ENCODE data around the gene FMN2. TPM values are rescaled to one million over a fixed set of nuclear protein-coding genes. Genes with fewer than 3 reads are reported as not detected.

Gene FMN2
- polyA plus RNA-seq, 3 donors = not detected

GRCh38 chr1:240239309-240239708, 147.6 kb downstream of the FMN2 start:
- H4K20me1 ChIP-seq (ENCODE audit: insufficient read depth, low read length) = no peaks in the 10 kb centered on the region
- H3K27ac Mint-ChIP-seq = no peak overlapping the region

DNA sequence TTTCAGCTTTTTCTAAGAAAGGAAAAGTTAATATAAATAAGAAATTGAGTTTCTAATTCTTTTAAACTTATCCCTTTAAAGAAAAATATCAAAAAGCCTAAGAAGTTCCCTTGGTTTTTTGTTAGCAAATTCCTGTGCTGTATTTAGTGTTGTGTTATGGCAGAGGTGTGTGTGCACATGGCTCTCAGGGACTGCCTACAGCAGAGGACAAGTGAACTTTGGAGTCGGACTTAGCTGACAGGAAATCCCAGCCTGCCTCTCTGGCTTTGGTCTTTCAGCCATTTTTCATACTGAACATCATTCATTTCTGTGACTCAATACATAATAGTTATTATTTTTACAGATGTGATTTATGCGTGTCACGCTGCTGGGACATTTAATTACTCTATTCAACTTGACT, 149.6 kb downstream of the FMN2 start:
- Histone ChIP-seq H3K27ac (ENCODE audit: low read depth in 1 of 2, low read length in 2 of 2) (no peak overlapping the region), H3K27me3 (ENCODE audit: control insufficient read depth in 2 of 2, insufficient read depth in 2 of 2, low read length in 2 of 2) (no peaks in the 10 kb centered on the region), H2AFZ (ENCODE audit: insufficient read depth, low read depth, low read length, poor library complexity, severe bottlenecking) (no peak overlapping the region), H4K20me1 (ENCODE audit: insufficient read depth, low read length) (no peaks in the 10 kb centered on the region), H3K9ac (ENCODE audit: insufficient read depth, low read length, poor library complexity, severe bottlenecking) (no peak overlapping the region), H3K4me3 (replicated peaks in 1 of 3; ENCODE audit: low read depth in 2 of 3, low read length in 3 of 3) (no peak overlapping the region), H3K4me1 (ENCODE audit: control insufficient read depth in 1 of 2, insufficient read depth in 2 of 2, low read length in 2 of 2) (no peaks in the 10 kb centered on the region), H3K36me3 (replicated peaks in 1 of 2; ENCODE audit: control insufficient read depth in 1 of 2, insufficient read depth in 2 of 2, low read length in 2 of 2) (no peaks in the 10 kb centered on the region), H3K4me2 (replicated peaks; ENCODE audit: extremely low read depth, low read length, poor library complexity, severe bottlenecking) (no peak overlapping the region), H3K9me3 (replicated peaks in 1 of 2; ENCODE audit: control insufficient read depth in 1 of 2, insufficient read depth in 1 of 2, low read length in 2 of 2) (no peaks in the 10 kb centered on the region), H3K79me2 (ENCODE audit: insufficient read depth, low read length) (no peaks in the 10 kb centered on the region)
- Mint-ChIP-seq H3K27me3 (ENCODE audit: low read depth in 3 of 3) (no peaks in the 10 kb centered on the region), H3K4me1 (no peaks in the 10 kb centered on the region), H3K36me3 (no peaks in the 10 kb centered on the region), H3K4me3 (no peak overlapping the region), H3K9me3 (peaks cover 0 to 6% (median 2%) of the 10 kb centered on the region in 7 donors), H3K27ac (no peak overlapping the region)
- no peak for DNase-seq
- WGBS (ENCODE audit: insufficient coverage) = no CpG with 5 or more reads among the region's 3 CpGs
- no peak for TF ChIP-seq CTCF (IDR thresholded peaks at IDR 0.05)
- intact Hi-C loops (cut with micrococcal nuclease) = no loop called here

More at GRCh38 chr1:240239309-240239708, 147.6 kb downstream of the FMN2 start:
- H3K9me3 ChIP-seq (replicated peaks in 1 of 2; ENCODE audit: control insufficient read depth in 1 of 2, insufficient read depth in 1 of 2, low read length in 2 of 2) = no peaks in the 10 kb centered on the region
- H3K9me3 Mint-ChIP-seq = peaks cover 0 to 6% (median 2%) of the 10 kb centered on the region in 7 donors
- DNase-seq = no peak
- no peaks in the 10 kb centered on the region for H3K27me3 Mint-ChIP-seq (ENCODE audit: low read depth in 3 of 3)
- H3K27ac ChIP-seq (ENCODE audit: low read depth in 1 of 2, low read length in 2 of 2) = no peak overlapping the region
- intact Hi-C loops (cut with micrococcal nuclease) = no loop called here
- no peaks in the 10 kb centered on the region for H3K79me2 ChIP-seq (ENCODE audit: insufficient read depth, low read length)
- H3K27me3 ChIP-seq (ENCODE audit: control insufficient read depth in 2 of 2, insufficient read depth in 2 of 2, low read length in 2 of 2) = no peaks in the 10 kb centered on the region
- no peaks in the 10 kb centered on the region for H3K4me1 Mint-ChIP-seq
- H3K9ac ChIP-seq (ENCODE audit: insufficient read depth, low read length, poor library complexity, severe bottlenecking) = no peak overlapping the region
- no peak for TF ChIP-seq CTCF (IDR thresholded peaks at IDR 0.05)
- H2AFZ ChIP-seq (ENCODE audit: insufficient read depth, low read depth, low read length, poor library complexity, severe bottlenecking) = no peak overlapping the region
- no peaks in the 10 kb centered on the region for H3K4me1 ChIP-seq (ENCODE audit: control insufficient read depth in 1 of 2, insufficient read depth in 2 of 2, low read length in 2 of 2)
- H3K4me3 ChIP-seq (replicated peaks in 1 of 3; ENCODE audit: low read depth in 2 of 3, low read length in 3 of 3) = no peak overlapping the region
- H3K4me2 ChIP-seq (replicated peaks; ENCODE audit: extremely low read depth, low read length, poor library complexity, severe bottlenecking) = no peak overlapping the region
- H3K4me3 Mint-ChIP-seq = no peak overlapping the region
- no peaks in the 10 kb centered on the region for H3K36me3 Mint-ChIP-seq
- H3K36me3 ChIP-seq (replicated peaks in 1 of 2; ENCODE audit: control insufficient read depth in 1 of 2, insufficient read depth in 2 of 2, low read length in 2 of 2) = no peaks in the 10 kb centered on the region
